Progenitor cell of endocrine pancreas (in vitro differentiated cells): Measurements from ENCODE around the gene HSPB7. TPM values are rescaled to one million over a fixed set of nuclear protein-coding genes. Genes with fewer than 3 reads are reported as not detected.

Source experiments
- DNase-seq: peaks from one replicate; pipeline ENCODE4 v3.0.0; 2021; ENCODE audit warnings: low spot score; ENCODE audit not compliant: unreplicated experiment
- H3K27ac Mint-ChIP-seq: 2 replicates; pipeline ENCODE4 v1.8.0; 2021; ENCODE audit warnings: mild to moderate bottlenecking, moderate library complexity, mixed read lengths
- H3K27me3 Mint-ChIP-seq: 2 replicates; pipeline ENCODE4 v1.8.0; 2021; ENCODE audit warnings: mixed read lengths
- H3K36me3 Mint-ChIP-seq: 2 replicates; pipeline ENCODE4 v1.8.0; 2022; ENCODE audit warnings: mixed read lengths; ENCODE audit not compliant: insufficient read depth
- H3K4me1 Mint-ChIP-seq: 2 replicates; pipeline ENCODE4 v1.8.0; 2021; ENCODE audit warnings: low read depth, mixed read lengths
- H3K4me3 Mint-ChIP-seq: 2 replicates; pipeline ENCODE4 v1.8.0; 2021; ENCODE audit warnings: low read depth, mild to moderate bottlenecking, moderate library complexity, mixed read lengths
- H3K9me3 Mint-ChIP-seq: 2 replicates; pipeline ENCODE4 v1.8.0; 2021; ENCODE audit warnings: low read depth, mixed read lengths
- total RNA-seq: library from RNA; stranded (reverse); gene quantifications from 2 replicates; pipeline ENCODE4 v1.2.1, GENCODE V29; 2021
- TF ChIP-seq, protein P1 (sequence below): fragments of 200-600 bp; sonication (generic); IDR thresholded peaks from one replicate; pipeline ENCODE4 v1.5.0; 2021; ENCODE audit warnings: antibody characterized with exemption, mild to moderate bottlenecking; ENCODE audit not compliant: unreplicated experiment

HSPB7 gene
- total RNA-seq, 1 donor from 2014 or later = not detected

DNA sequence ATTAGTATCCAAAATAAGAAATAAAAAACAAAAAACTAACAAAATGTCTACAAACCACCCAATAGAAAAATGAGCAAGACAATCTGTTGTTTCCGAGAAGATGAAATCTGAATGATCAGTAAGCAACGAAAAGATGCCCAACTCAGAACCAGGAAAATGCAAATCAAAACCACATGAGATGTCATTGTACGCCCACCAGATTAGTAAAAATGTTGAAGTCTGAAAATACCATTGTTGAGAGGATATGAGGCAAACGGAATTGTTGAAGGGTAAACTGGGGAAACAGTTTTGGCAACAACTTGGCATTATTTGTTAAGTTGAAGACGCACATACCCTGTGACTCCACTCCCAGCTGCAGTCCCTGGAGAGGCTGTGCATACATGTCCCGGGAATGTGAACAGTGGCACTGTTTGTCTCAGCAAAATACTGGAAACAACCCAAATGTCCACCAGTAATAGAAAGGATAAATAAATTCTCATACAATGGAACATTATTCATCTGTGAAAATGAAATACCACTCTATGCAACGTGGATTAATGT is 52.5 kb downstream of the HSPB7 start:
- peaks cover 30% of the 10 kb centered on the region for H3K36me3 Mint-ChIP-seq
- H3K4me3 Mint-ChIP-seq = no peak overlapping the region
- H3K4me1 Mint-ChIP-seq = peaks cover 7% of the 10 kb centered on the region
- TF ChIP-seq, protein P1, sequence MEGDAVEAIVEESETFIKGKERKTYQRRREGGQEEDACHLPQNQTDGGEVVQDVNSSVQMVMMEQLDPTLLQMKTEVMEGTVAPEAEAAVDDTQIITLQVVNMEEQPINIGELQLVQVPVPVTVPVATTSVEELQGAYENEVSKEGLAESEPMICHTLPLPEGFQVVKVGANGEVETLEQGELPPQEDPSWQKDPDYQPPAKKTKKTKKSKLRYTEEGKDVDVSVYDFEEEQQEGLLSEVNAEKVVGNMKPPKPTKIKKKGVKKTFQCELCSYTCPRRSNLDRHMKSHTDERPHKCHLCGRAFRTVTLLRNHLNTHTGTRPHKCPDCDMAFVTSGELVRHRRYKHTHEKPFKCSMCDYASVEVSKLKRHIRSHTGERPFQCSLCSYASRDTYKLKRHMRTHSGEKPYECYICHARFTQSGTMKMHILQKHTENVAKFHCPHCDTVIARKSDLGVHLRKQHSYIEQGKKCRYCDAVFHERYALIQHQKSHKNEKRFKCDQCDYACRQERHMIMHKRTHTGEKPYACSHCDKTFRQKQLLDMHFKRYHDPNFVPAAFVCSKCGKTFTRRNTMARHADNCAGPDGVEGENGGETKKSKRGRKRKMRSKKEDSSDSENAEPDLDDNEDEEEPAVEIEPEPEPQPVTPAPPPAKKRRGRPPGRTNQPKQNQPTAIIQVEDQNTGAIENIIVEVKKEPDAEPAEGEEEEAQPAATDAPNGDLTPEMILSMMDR = no peak
- no peak for DNase-seq
- no peak overlapping the region for H3K27ac Mint-ChIP-seq
- peaks cover 10% of the 10 kb centered on the region for H3K9me3 Mint-ChIP-seq
- no peaks in the 10 kb centered on the region for H3K27me3 Mint-ChIP-seq

Other genes with a start within 250 kb of the HSPB7 start
- 2.4 and 3.5 TPM in 2 replicates for gene UQCRHL, start 210.4 kb downstream of the HSPB7 start, total RNA-seq
- gene SPEN, start 170.3 kb downstream of the HSPB7 start, total RNA-seq = 55.8 and 58.0 TPM in 2 replicates
- 52.6 and 57.7 TPM in 2 replicates for gene ZBTB17, start 41.9 kb downstream of the HSPB7 start, total RNA-seq
- gene SRARP, start 13.8 kb downstream of the HSPB7 start, total RNA-seq = not detected in 2 replicates
- gene CLCNKA, start 4.0 kb upstream of the HSPB7 start, total RNA-seq = 2.2 and 2.4 TPM in 2 replicates
- gene CLCNKB, start 25.7 kb upstream of the HSPB7 start, total RNA-seq = 1.5 and 2.3 TPM in 2 replicates
- gene FAM131C, start 55.6 kb upstream of the HSPB7 start, total RNA-seq = 1.2 and 1.6 TPM in 2 replicates
- 28.3 and 31.9 TPM in 2 replicates for gene EPHA2, start 138.0 kb upstream of the HSPB7 start, total RNA-seq
- 146 and 151 TPM in 2 replicates for gene ARHGEF19, start 194.6 kb upstream of the HSPB7 start, total RNA-seq
- 14.8 and 16.5 TPM in 2 replicates for gene CPLANE2, start 219.1 kb upstream of the HSPB7 start, total RNA-seq